H9 (cell line): ENCODE results near the gene C22orf23. TPM values are rescaled to one million over a fixed set of nuclear protein-coding genes. Genes with fewer than 3 reads are reported as not detected.

Experiments
- DNase-seq: peaks from one replicate; pipeline ENCODE4 v3.0.0-alpha.2; 2017
- H2AFZ ChIP-seq: one replicate; pipeline ENCODE4 v1.6.1; 2013; ENCODE audit warnings: mild to moderate bottlenecking, low read length, control low read depth, moderate library complexity
- H2AK5ac ChIP-seq: 2 replicates; pipeline ENCODE4 v1.6.1; 2013; ENCODE audit warnings: low read length, control low read depth, mixed read lengths; ENCODE audit not compliant: insufficient read length
- H2BK120ac ChIP-seq: one replicate; pipeline ENCODE4 v1.6.1; 2013; ENCODE audit warnings: low read depth, mild to moderate bottlenecking, low read length, control low read depth, inconsistent platforms; ENCODE audit not compliant: poor library complexity, severe bottlenecking
- H2BK12ac ChIP-seq: 2 replicates; pipeline ENCODE4 v1.6.1; 2013; ENCODE audit warnings: low read length, control low read depth, mixed read lengths, low read depth; ENCODE audit not compliant: insufficient read length
- H2BK15ac ChIP-seq: 2 replicates; pipeline ENCODE4 v1.6.1; 2013; ENCODE audit warnings: low read depth, low read length, control low read depth
- H2BK20ac ChIP-seq: one replicate; pipeline ENCODE4 v1.6.1; 2013; ENCODE audit warnings: low read depth, mild to moderate bottlenecking, low read length, control low read depth, inconsistent platforms; ENCODE audit not compliant: poor library complexity, severe bottlenecking
- H2BK5ac ChIP-seq: 2 replicates; pipeline ENCODE4 v1.6.1; 2013; ENCODE audit warnings: low read length, control low read depth, mixed read lengths; ENCODE audit not compliant: insufficient read length
- H3K14ac ChIP-seq: 2 replicates; pipeline ENCODE4 v1.6.1; 2013; ENCODE audit warnings: low read length, control low read depth; ENCODE audit not compliant: insufficient read depth
- H3K18ac ChIP-seq: 2 replicates; pipeline ENCODE4 v1.6.1; 2013; ENCODE audit warnings: low read depth, mild to moderate bottlenecking, mixed read lengths, low read length, control low read depth; ENCODE audit not compliant: insufficient read length
- H3K23ac ChIP-seq: 2 replicates; pipeline ENCODE4 v1.6.1; 2013; ENCODE audit warnings: low read length, control low read depth, mixed read lengths, low read depth; ENCODE audit not compliant: insufficient read length
- H3K23me2 ChIP-seq: 2 replicates; pipeline ENCODE4 v1.6.1; 2013; ENCODE audit warnings: low read depth, mild to moderate bottlenecking, mixed read lengths, low read length, control low read depth; ENCODE audit not compliant: insufficient read length, poor library complexity, severe bottlenecking
- H3K27ac ChIP-seq: 2 replicates; pipeline ENCODE4 v1.5.1; 2013; ENCODE audit warnings: low read length, control low read depth, mixed read lengths, low read depth; ENCODE audit not compliant: insufficient read length
- H3K27me3 ChIP-seq: 2 replicates; pipeline ENCODE4 v1.6.1; 2013; ENCODE audit warnings: low read length, control low read depth, inconsistent platforms; ENCODE audit not compliant: insufficient read depth
- H3K4ac ChIP-seq: 2 replicates; pipeline ENCODE4 v1.6.1; 2013; ENCODE audit warnings: low read depth, mild to moderate bottlenecking, control low read depth, inconsistent platforms, low read length, moderate library complexity
- H3K4me1 ChIP-seq: 2 replicates; pipeline ENCODE4 v1.6.1; 2013; ENCODE audit warnings: low read length, control low read depth, inconsistent platforms; ENCODE audit not compliant: insufficient read depth
- H3K4me2 ChIP-seq: 2 replicates; pipeline ENCODE4 v1.6.1; 2013; ENCODE audit warnings: low read length, control low read depth, mixed read lengths; ENCODE audit not compliant: insufficient read length, insufficient read depth
- H3K56ac ChIP-seq: 2 replicates; pipeline ENCODE4 v1.6.1; 2013; ENCODE audit warnings: low read depth, mild to moderate bottlenecking, mixed read lengths, low read length, control low read depth; ENCODE audit not compliant: insufficient read length
- H3K79me1 ChIP-seq: 2 replicates; pipeline ENCODE4 v1.6.1; 2013; ENCODE audit warnings: low read depth, mild to moderate bottlenecking, moderate library complexity, low read length, control low read depth, inconsistent platforms; ENCODE audit not compliant: insufficient read depth, poor library complexity, severe bottlenecking
- H3K79me2 ChIP-seq: 2 replicates; pipeline ENCODE4 v1.6.1; 2013; ENCODE audit warnings: low read length, control low read depth, inconsistent platforms; ENCODE audit not compliant: insufficient read depth
- H3K9ac ChIP-seq: 2 replicates; pipeline ENCODE4 v1.6.1; 2013; ENCODE audit warnings: low read length, control low read depth, mixed read lengths; ENCODE audit not compliant: insufficient read length; ENCODE audit errors: extremely low read depth
- H3K9me3 ChIP-seq: one replicate; pipeline ENCODE4 v1.6.1; 2013; ENCODE audit warnings: low read depth, low read length, inconsistent platforms; ENCODE audit not compliant: control insufficient read depth
- H3T11ph ChIP-seq: one replicate; pipeline ENCODE4 v1.6.1; 2013; ENCODE audit warnings: mild to moderate bottlenecking, low read length, control low read depth, inconsistent platforms
- H4K20me1 ChIP-seq: one replicate; pipeline ENCODE4 v1.6.1; 2013; ENCODE audit not compliant: control insufficient read depth, insufficient read length, insufficient read depth
- H4K5ac ChIP-seq: 2 replicates; pipeline ENCODE4 v1.6.1; 2013; ENCODE audit warnings: low read depth, mild to moderate bottlenecking, mixed read lengths, low read length, control low read depth; ENCODE audit not compliant: insufficient read length
- H4K8ac ChIP-seq: replicated peaks from 2 replicates; pipeline ENCODE4 v1.6.1; 2013; ENCODE audit warnings: low read length, control low read depth, mixed read lengths, low read depth; ENCODE audit not compliant: insufficient read length
- H4K91ac ChIP-seq: 2 replicates; pipeline ENCODE4 v1.6.1; 2013; ENCODE audit warnings: low read depth, mild to moderate bottlenecking, moderate library complexity, mixed read lengths, low read length, control low read depth; ENCODE audit not compliant: insufficient read length
- H3K27ac Mint-ChIP-seq, 3 experiments: 2 replicates in 2 of 3; 3 replicates in 1 of 3; pipeline ENCODE4 v1.8.0; 2020 to 2021; ENCODE audit warnings: mixed read lengths in 3 of 3, mild to moderate bottlenecking in 1 of 3, moderate library complexity in 1 of 3
- H3K27me3 Mint-ChIP-seq: 2 replicates; pipeline ENCODE4 v1.8.0; 2021; ENCODE audit warnings: low read depth, mild to moderate bottlenecking, moderate library complexity, mixed read lengths
- H3K36me3 Mint-ChIP-seq, 3 experiments: 2 replicates in 2 of 3; 3 replicates in 1 of 3; pipeline ENCODE4 v1.8.0; 2020 to 2021; ENCODE audit warnings: low read depth in 3 of 3, mixed read lengths in 3 of 3; ENCODE audit not compliant: insufficient read depth in 1 of 3
- H3K4me1 Mint-ChIP-seq, 2 experiments: 2 replicates each; pipeline ENCODE4 v1.8.0; 2020; ENCODE audit warnings: mixed read lengths in 2 of 2
- H3K4me3 Mint-ChIP-seq, 2 experiments: 2 replicates in 1 of 2; 3 replicates in 1 of 2; pipeline ENCODE4 v1.8.0; 2020 to 2021; ENCODE audit warnings: mild to moderate bottlenecking in 2 of 2, mixed read lengths in 2 of 2, moderate library complexity in 1 of 2
- H3K9me3 Mint-ChIP-seq, 2 experiments: 2 replicates in 1 of 2; 3 replicates in 1 of 2; pipeline ENCODE4 v1.8.0; 2020; ENCODE audit warnings: mild to moderate bottlenecking in 2 of 2, mixed read lengths in 2 of 2, moderate library complexity in 1 of 2
- WGBS: extraction: QIAGEN DNeasy Blood & Tissue Kit; methylation state at CpG from one replicate; pipeline ENCODE4 v1.1.7; 2013; ENCODE audit warnings: missing lambda C conversion rate, low lambda C conversion rate, mixed read lengths; ENCODE audit not compliant: insufficient read length; ENCODE audit errors: extremely low coverage; 5-methylcytosine and 5-hydroxymethylcytosine counted together
- total RNA-seq: library from RNA; stranded (reverse); gene quantifications from 2 replicates; pipeline ENCODE4 v1.2.1, GENCODE V29; 2021
- TF ChIP-seq, protein P1 (sequence below): fragments of 200-600 bp; sonication (generic); conservative IDR thresholded peaks from 3 replicates; pipeline ENCODE4 v1.8.0; 2021; ENCODE audit warnings: antibody characterized with exemption, mild to moderate bottlenecking

The C22orf23 gene
- total RNA-seq, 1 experiment from 2014 or later: 0.57 TPM

DNA sequence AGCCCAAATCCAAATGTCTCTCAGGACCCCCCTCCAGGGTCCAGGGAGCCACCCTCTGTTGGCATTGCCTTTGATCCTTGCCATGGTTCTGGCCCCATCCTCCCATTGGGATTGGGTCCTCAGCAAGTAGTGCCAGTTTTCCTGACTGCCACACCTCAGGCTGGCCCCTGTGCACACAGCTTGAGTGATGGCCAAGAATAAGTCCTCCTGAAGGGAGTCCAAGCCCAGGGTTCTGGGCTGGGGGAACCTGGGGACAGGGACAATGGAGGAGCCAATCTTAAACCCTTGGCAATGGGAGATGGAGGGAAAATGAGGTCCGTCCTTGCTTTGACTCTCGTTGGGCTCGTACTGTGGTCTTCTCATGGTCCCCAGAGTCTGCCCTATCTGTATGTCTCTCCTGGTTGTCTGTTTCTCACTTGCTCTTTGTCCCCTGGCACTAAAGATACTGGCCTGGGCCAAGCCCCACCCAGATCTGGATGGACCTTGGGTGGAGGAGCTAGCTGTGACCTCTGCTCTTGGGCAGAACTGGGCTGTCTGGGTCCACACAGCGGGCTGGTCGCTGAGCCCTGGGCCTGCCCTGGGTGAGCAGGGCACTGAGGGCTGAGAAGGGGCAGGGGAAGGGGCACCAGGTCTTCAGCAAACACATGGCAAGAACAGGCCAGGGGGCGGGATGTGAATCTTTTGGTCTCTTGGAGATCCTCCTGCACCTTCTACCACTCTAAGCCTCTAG, 28.0 kb upstream of the C22orf23 start:
- DNase-seq: no peak
- Histone ChIP-seq H3K23me2 (peaks cover 12% of the 10 kb centered on the region), H3K56ac (no peak overlapping the region), H2AFZ (no peak overlapping the region), H3K79me1 (no peaks in the 10 kb centered on the region), H3K23ac (no peak overlapping the region), H4K8ac (no peak overlapping the region), H4K5ac (no peak overlapping the region), H3T11ph (no peak overlapping the region), H4K20me1 (peaks cover 5% of the 10 kb centered on the region), H3K18ac (no peak overlapping the region), H2BK20ac (no peak overlapping the region), H3K4ac (no peak overlapping the region), H4K91ac (no peak overlapping the region), H3K9me3 (no peaks in the 10 kb centered on the region), H3K4me2 (no peak overlapping the region), H3K27ac (no peak overlapping the region), H2AK5ac (no peak overlapping the region), H2BK15ac (no peak overlapping the region), H2BK12ac (no peak overlapping the region), H2BK120ac (no peak overlapping the region), H3K79me2 (no peaks in the 10 kb centered on the region), H3K9ac (no peak overlapping the region), H3K27me3 (peaks cover 1% of the 10 kb centered on the region; the same call in 1 of the 2 replicates), H2BK5ac (no peak overlapping the region), H3K4me1 (no peaks in the 10 kb centered on the region), H3K14ac (no peak overlapping the region)
- peaks cover 0 to 13% (median 5%) of the 10 kb centered on the region in 3 experiments; a peak in 4 of 7 replicates for H3K36me3 Mint-ChIP-seq
- peaks cover 37% of the 10 kb centered on the region for H3K27me3 Mint-ChIP-seq
- H3K27ac Mint-ChIP-seq: no peak overlapping the region
- H3K9me3 Mint-ChIP-seq: no peaks in the 10 kb centered on the region
- peaks cover 27 to 44% of the 10 kb centered on the region in 2 experiments for H3K4me1 Mint-ChIP-seq
- TF ChIP-seq, protein P1, sequence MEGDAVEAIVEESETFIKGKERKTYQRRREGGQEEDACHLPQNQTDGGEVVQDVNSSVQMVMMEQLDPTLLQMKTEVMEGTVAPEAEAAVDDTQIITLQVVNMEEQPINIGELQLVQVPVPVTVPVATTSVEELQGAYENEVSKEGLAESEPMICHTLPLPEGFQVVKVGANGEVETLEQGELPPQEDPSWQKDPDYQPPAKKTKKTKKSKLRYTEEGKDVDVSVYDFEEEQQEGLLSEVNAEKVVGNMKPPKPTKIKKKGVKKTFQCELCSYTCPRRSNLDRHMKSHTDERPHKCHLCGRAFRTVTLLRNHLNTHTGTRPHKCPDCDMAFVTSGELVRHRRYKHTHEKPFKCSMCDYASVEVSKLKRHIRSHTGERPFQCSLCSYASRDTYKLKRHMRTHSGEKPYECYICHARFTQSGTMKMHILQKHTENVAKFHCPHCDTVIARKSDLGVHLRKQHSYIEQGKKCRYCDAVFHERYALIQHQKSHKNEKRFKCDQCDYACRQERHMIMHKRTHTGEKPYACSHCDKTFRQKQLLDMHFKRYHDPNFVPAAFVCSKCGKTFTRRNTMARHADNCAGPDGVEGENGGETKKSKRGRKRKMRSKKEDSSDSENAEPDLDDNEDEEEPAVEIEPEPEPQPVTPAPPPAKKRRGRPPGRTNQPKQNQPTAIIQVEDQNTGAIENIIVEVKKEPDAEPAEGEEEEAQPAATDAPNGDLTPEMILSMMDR: no peak
- no CpG with 5 or more reads among the region's 6 CpGs for WGBS
- no peak overlapping the region for H3K4me3 Mint-ChIP-seq
